Activated CD4-positive, alpha-beta memory T cell treated with anti-CD3 and anti-CD28 coated beads for 36 hours (primary cell): Measurements from ENCODE around the gene TTC12. TPM values are rescaled to one million over a fixed set of nuclear protein-coding genes. Genes with fewer than 3 reads are reported as not detected.
"Not testable (repeated sequence)": the region's sequence is repeated elsewhere in the genome, so short reads cannot be mapped to it uniquely, and the experiment has no call there.

Source experiments
- CTCF ChIA-PET: fragments of 350-600 bp; sonication (Branson Sonifier 250); formaldehyde crosslinking; loops from one replicate; lab custom pipeline; 2021; ENCODE audit warnings: antibody characterized with exemption, inconsistent platforms; lab: Charles Lee
- POLR2A ChIA-PET: fragments of 350-600 bp; sonication (Branson Sonifier 250); formaldehyde crosslinking; loops from one replicate; lab custom pipeline; 2021; ENCODE audit warnings: antibody characterized with exemption; lab: Charles Lee
- DNase-seq: peaks from one replicate; pipeline ENCODE4 v3.0.0-alpha.2; 2020
- H3K27ac Mint-ChIP-seq: one replicate; pipeline ENCODE4 v1.8.0; 2021; ENCODE audit warnings: mixed read lengths
- H3K27me3 Mint-ChIP-seq: one replicate; pipeline ENCODE4 v1.8.0; 2021; ENCODE audit warnings: mixed read lengths
- H3K36me3 Mint-ChIP-seq: one replicate; pipeline ENCODE4 v1.8.0; 2021; ENCODE audit warnings: mixed read lengths
- H3K4me1 Mint-ChIP-seq: one replicate; pipeline ENCODE4 v1.8.0; 2021; ENCODE audit warnings: low read depth, mixed read lengths
- H3K4me3 Mint-ChIP-seq: one replicate; pipeline ENCODE4 v1.8.0; 2021; ENCODE audit warnings: mild to moderate bottlenecking, mixed read lengths
- H3K9me3 Mint-ChIP-seq: one replicate; pipeline ENCODE4 v1.8.0; 2021; ENCODE audit warnings: mixed read lengths
- intact Hi-C: fragments of 100-400 bp; cut with micrococcal nuclease; formaldehyde crosslinking; loops from one replicate; pipeline ENCODE4 v1.15.1; 2023
- total RNA-seq, 2 experiments: library from RNA; stranded (reverse); gene quantifications; one replicate each; pipeline ENCODE4 v1.2.3, GENCODE V29; 2021

TTC12 gene
- total RNA-seq, 2 experiments from 2014 or later = 7.4 to 8.9 TPM

GRCh38 chr11:113286509-113287497 is 27.6 kb upstream of the TTC12 start:
- Mint-ChIP-seq H3K9me3 (no peaks in the 10 kb centered on the region), H3K27me3 (no peaks in the 10 kb centered on the region), H3K36me3 (no peaks in the 10 kb centered on the region), H3K4me3 (no peak overlapping the region), H3K27ac (no peak overlapping the region), H3K4me1 (no peaks in the 10 kb centered on the region)
- DNase-seq = no peak
- intact Hi-C loops = loop anchor here (10.0 kb wide), 1 partner anchor 1062 kb away; the partner anchor contains the start of gene PTS
- CTCF ChIA-PET = interaction anchor here (0.9 to 2.2 kb wide), 2 partner anchors 489 to 699 kb away, joined by 3 to 8 read pairs; no protein-coding TSS in a partner anchor
- POLR2A ChIA-PET = no interaction called here

GRCh38 chr11:113287801-113288200 is 26.6 kb upstream of the TTC12 start:
- intact Hi-C loops = loop anchor here (2.0 to 10.0 kb wide), 3 partner anchors 489 to 1063 kb away; partner anchors contain the start of gene PTS
- no peaks in the 10 kb centered on the region for H3K4me1 Mint-ChIP-seq
- H3K36me3 Mint-ChIP-seq = no peaks in the 10 kb centered on the region
- H3K27ac Mint-ChIP-seq = no peak overlapping the region
- no peaks in the 10 kb centered on the region for H3K9me3 Mint-ChIP-seq
- no peak for DNase-seq
- no peak overlapping the region for H3K4me3 Mint-ChIP-seq
- H3K27me3 Mint-ChIP-seq = peaks cover under 1% of the 10 kb centered on the region
- ChIA-PET CTCF (interaction anchor here (0.9 to 3.9 kb wide), 3 partner anchors 18 to 700 kb away, joined by 3 to 110 read pairs (median 3); no protein-coding TSS in a partner anchor), POLR2A (no interaction called here)

- Mint-ChIP-seq H3K27me3 (peaks cover 3% of the 10 kb centered on the region), H3K9me3 (no peaks in the 10 kb centered on the region), H3K4me3 (no peak overlapping the region), H3K4me1 (no peaks in the 10 kb centered on the region), H3K27ac (no peak overlapping the region), H3K36me3 (no peaks in the 10 kb centered on the region)
- ChIA-PET POLR2A (no interaction called here), CTCF (interaction anchor here (1.3 to 3.9 kb wide), 5 partner anchors 18 to 1069 kb away, joined by 3 to 110 read pairs (median 10); no protein-coding TSS in a partner anchor)
- DNase-seq = no peak
- intact Hi-C loops = loop anchor here (2.0 to 10.0 kb wide), 3 partner anchors 490 to 1064 kb away; partner anchors contain the start of gene PTS
These were observed 26.0 kb upstream of the TTC12 start for GRCh38 chr11:113288286-113288863.

GRCh38 chr11:113289431-113290187 is 24.8 kb upstream of the TTC12 start:
- ChIA-PET POLR2A (no interaction called here), CTCF (interaction anchor here (0.6 to 3.9 kb wide), 33 partner anchors 8 to 1070 kb away, joined by 3 to 110 read pairs (median 4); partner anchors contain the start of gene TTC12)
- no peaks in the 10 kb centered on the region for H3K36me3 Mint-ChIP-seq
- intact Hi-C loops = loop anchor here (1.0 to 10.0 kb wide), 4 partner anchors 491 to 1065 kb away; partner anchors contain the start of gene PTS
- H3K27ac Mint-ChIP-seq = no peak overlapping the region
- H3K9me3 Mint-ChIP-seq = no peaks in the 10 kb centered on the region
- H3K27me3 Mint-ChIP-seq = peaks cover 11% of the 10 kb centered on the region
- peak; percentile 79 for DNase-seq
- H3K4me1 Mint-ChIP-seq = no peaks in the 10 kb centered on the region
- no peak overlapping the region for H3K4me3 Mint-ChIP-seq

- H3K36me3 Mint-ChIP-seq = no peaks in the 10 kb centered on the region
These were observed 20.4 kb upstream of the TTC12 start for GRCh38 chr11:113293936-113294335.

GRCh38 chr11:113295993-113296392 is 18.4 kb upstream of the TTC12 start:
- Mint-ChIP-seq H3K4me1 (no peaks in the 10 kb centered on the region), H3K27ac (no peak overlapping the region), H3K9me3 (no peaks in the 10 kb centered on the region), H3K36me3 (no peaks in the 10 kb centered on the region), H3K27me3 (peaks cover 24% of the 10 kb centered on the region), H3K4me3 (no peak overlapping the region)
- intact Hi-C loops = no loop called here
- POLR2A ChIA-PET = no interaction called here
- no peak for DNase-seq
- CTCF ChIA-PET = no interaction called here

More at GRCh38 chr11:113293936-113294335, 20.4 kb upstream of the TTC12 start:
- intact Hi-C loops = no loop called here
- H3K4me3 Mint-ChIP-seq = no peak overlapping the region
- ChIA-PET POLR2A (no interaction called here), CTCF (no interaction called here)
- no peak overlapping the region for H3K27ac Mint-ChIP-seq
- H3K9me3 Mint-ChIP-seq = no peaks in the 10 kb centered on the region
- peaks cover 18% of the 10 kb centered on the region for H3K27me3 Mint-ChIP-seq
- DNase-seq = no peak
- no peaks in the 10 kb centered on the region for H3K4me1 Mint-ChIP-seq

- POLR2A ChIA-PET = no interaction called here
- CTCF ChIA-PET = no interaction called here
- no peak for DNase-seq
- H3K4me1 Mint-ChIP-seq = no peaks in the 10 kb centered on the region
- H3K27ac Mint-ChIP-seq = no peak overlapping the region
- no peak overlapping the region for H3K4me3 Mint-ChIP-seq
- intact Hi-C loops = no loop called here
- peaks cover 27% of the 10 kb centered on the region for H3K27me3 Mint-ChIP-seq
- H3K36me3 Mint-ChIP-seq = no peaks in the 10 kb centered on the region
- no peaks in the 10 kb centered on the region for H3K9me3 Mint-ChIP-seq
These were observed 17.8 kb upstream of the TTC12 start for GRCh38 chr11:113296447-113297205.

GRCh38 chr11:113298496-113298895 is 15.9 kb upstream of the TTC12 start:
- H3K36me3 Mint-ChIP-seq, H3K9me3 Mint-ChIP-seq, DNase-seq, POLR2A ChIA-PET, CTCF ChIA-PET, H3K27ac Mint-ChIP-seq, intact Hi-C loops, H3K4me1 Mint-ChIP-seq, H3K4me3 Mint-ChIP-seq: not testable (repeated sequence)
- peaks cover 25% of the 10 kb centered on the region for H3K27me3 Mint-ChIP-seq

GRCh38 chr11:113304916-113305315 is 9.5 kb upstream of the TTC12 start:
- H3K36me3 Mint-ChIP-seq = no peaks in the 10 kb centered on the region
- POLR2A ChIA-PET = no interaction called here
- H3K27ac Mint-ChIP-seq = no peak overlapping the region
- H3K4me3 Mint-ChIP-seq = no peak overlapping the region
- H3K4me1 Mint-ChIP-seq = peaks cover 2% of the 10 kb centered on the region
- H3K9me3 Mint-ChIP-seq = no peaks in the 10 kb centered on the region
- CTCF ChIA-PET = interaction anchor here (0.6 to 5.5 kb wide), 8 partner anchors 10 to 492 kb away, joined by 3 to 41 read pairs (median 6); partner anchors contain the start of gene TTC12
- no peak for DNase-seq
- intact Hi-C loops = loop anchor here (1.0 to 2.0 kb wide), 3 partner anchors 227 to 492 kb away; no protein-coding TSS in a partner anchor
- H3K27me3 Mint-ChIP-seq = peaks cover 5% of the 10 kb centered on the region

- Mint-ChIP-seq H3K4me3 (no peak overlapping the region), H3K9me3 (no peaks in the 10 kb centered on the region), H3K27me3 (peaks cover 5% of the 10 kb centered on the region), H3K27ac (no peak overlapping the region), H3K4me1 (peaks cover 2% of the 10 kb centered on the region), H3K36me3 (no peaks in the 10 kb centered on the region)
- DNase-seq = peak; percentile 79
- ChIA-PET POLR2A (interaction anchor here (1.3 kb wide), 1 partner anchor 9 kb away, joined by 5 read pairs; the partner anchor contains the start of gene TTC12), CTCF (interaction anchor here (0.6 to 5.5 kb wide), 13 partner anchors 8 to 490 kb away, joined by 3 to 41 read pairs (median 4); partner anchors contain the start of gene TTC12)
- intact Hi-C loops = loop anchor here (1.0 to 2.0 kb wide), 3 partner anchors 227 to 491 kb away; no protein-coding TSS in a partner anchor
These were observed 8.7 kb upstream of the TTC12 start for GRCh38 chr11:113305440-113306336.
